NCI-H1417 treated with DMSO at 0.1 percent for 48 hours (cell line): Measurements from ENCODE around the gene ANKRD29.

Experiments used
- DNase-seq: peaks from one replicate; lab custom pipeline; 2025; lab: John Stamatoyannopoulos, UW

Gene ANKRD29

DNA sequence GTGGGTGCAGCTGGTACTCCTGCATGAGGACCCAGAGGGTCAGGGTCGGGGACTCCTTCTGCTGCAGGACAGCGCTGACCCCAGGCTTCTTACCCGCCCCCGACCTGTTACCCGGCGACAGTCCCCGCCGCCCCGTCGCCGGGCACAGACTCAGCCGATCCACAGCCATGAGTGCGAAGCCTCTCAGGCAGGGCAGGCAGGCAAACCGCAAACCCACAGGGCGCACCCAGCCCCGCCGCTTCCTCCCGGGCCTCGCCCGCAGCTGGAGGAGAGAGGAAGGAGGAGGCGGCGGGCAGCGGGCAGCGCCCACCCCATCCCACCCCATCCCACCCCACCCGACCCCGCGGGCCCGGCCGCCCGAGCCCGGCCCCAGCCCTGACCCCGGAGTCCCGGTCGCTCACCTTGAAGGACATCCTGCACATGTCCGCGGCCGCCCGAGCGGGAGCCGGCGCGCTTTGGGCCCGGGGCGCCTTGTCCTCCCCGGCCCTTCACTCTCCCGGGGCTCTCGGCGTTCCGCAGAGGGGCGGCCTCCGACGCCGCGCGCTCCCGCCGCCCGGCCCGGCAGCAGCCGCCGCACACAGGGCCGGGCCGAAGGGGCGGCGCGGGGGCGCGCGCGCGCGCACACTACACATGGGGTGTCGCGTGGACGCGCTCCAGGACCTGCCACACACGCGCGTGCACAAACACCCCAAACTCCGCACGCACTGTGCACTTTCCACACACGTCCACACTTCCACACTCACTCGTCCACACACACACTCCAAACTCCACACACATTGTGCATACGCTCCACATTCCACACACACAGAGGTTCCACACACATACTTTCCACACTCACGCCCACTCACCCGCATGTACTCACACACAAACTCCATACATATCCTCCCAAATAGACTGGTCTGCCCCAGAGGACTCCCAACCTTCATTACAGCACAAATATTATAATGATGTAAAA lies at the start of gene ANKRD29:
Gene ANKRD29, minus strand, starts transcription at position 603 of the 955 bp plus-strand sequence. Its CDS starts 181 bp downstream, at position 422.
- DNase-seq: no peak

GRCh38 chr18:23712445-23712844 lies 49.7 kb upstream of the ANKRD29 start:
- no peak for DNase-seq

DNA sequence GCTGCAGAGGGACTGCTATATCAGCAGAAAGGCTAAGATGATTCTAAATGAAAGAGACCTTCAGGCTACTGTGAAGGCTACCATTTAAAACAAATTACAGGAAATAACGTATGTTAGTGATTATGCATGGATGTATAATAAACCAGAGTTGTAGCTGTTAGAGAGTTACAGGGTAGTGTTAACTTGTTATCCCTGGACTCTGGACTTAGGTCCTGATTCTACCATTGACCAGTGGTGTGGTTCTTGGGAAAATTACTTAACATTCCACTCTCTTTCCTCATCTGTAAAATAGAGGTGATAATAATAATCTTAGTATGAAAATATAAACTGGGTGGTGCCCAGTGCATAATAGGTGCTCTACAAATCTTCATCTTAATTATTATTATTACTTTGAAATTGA lies 48.7 kb upstream of the ANKRD29 start:
- DNase-seq: no peak

GRCh38 chr18:23710946-23711345 lies 48.2 kb upstream of the ANKRD29 start:
- DNase-seq: no peak

- no peak for DNase-seq
Observed at GRCh38 chr18:23710068-23710527, 47.4 kb upstream of the ANKRD29 start.

DNA sequence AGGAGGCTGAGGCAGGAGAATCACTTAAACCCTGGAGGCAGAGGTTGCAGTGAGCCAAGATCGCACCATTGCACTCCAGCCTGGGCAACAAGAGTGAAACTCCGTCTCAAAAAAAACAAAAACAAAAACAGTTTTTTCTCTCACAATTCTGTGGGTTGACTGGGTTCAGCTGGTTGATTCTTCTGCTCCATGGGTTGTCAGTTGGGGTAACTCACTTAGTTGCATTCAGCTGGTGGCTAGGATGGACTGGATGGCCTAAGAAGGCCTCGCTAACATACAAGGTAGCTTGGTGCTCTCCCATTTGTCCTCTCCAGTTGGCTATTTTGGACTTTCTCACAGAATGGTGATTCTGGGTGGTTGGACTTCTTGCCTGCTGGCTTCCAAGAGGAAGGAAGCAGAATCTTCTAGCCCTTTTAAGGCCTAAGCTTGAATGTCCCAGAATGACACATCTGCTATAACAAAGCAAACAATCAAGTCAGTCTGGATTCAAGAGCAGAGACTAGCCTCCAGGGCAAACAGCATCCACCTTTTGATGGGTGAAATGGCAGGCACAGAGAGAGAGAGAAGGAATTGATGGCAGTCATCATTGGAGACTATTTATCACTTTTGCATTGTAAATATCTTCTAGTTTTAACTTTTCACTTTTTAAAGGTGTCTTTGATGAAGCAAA lies 44.4 kb upstream of the ANKRD29 start:
- no peak for DNase-seq

- DNase-seq: no peak
Observed at GRCh38 chr18:23704806-23705205, 42.1 kb upstream of the ANKRD29 start.

- no peak for DNase-seq
Observed at GRCh38 chr18:23703987-23704384, 41.3 kb upstream of the ANKRD29 start.

- no peak for DNase-seq
Observed at GRCh38 chr18:23703057-23703986, 40.6 kb upstream of the ANKRD29 start.

GRCh38 chr18:23702606-23703005 lies 39.9 kb upstream of the ANKRD29 start:
- no peak for DNase-seq

GRCh38 chr18:23701544-23702064 lies 38.9 kb upstream of the ANKRD29 start:
- DNase-seq: no peak

DNA sequence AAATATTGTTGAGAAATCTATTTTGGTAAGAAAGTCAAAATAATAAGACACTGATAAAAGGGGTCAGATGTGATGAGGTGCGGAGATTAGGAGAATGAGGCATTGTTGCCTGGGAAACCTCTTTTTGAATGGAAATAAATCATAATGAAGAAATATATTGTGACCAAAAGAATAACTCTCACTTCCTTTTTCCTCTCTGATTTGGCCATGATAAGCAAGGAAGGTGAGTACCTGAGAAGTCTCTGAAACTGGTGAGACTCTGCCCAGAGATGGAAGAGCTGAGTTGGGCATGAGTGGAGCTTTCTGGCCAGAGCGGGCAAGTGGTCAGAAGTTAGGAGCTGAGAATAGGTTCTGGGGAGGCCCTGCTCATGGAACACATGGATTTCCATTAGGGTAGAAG lies 38.3 kb upstream of the ANKRD29 start:
- DNase-seq: no peak

- DNase-seq: no peak
Observed at GRCh38 chr18:23694637-23695430, 32.1 kb upstream of the ANKRD29 start.

- no peak for DNase-seq
Observed at GRCh38 chr18:23693846-23694245, 31.1 kb upstream of the ANKRD29 start.

GRCh38 chr18:23690505-23691068 lies 27.9 kb upstream of the ANKRD29 start:
- DNase-seq: no peak

- DNase-seq: no peak
Observed at GRCh38 chr18:23689616-23690504, 27.1 kb upstream of the ANKRD29 start.

DNA sequence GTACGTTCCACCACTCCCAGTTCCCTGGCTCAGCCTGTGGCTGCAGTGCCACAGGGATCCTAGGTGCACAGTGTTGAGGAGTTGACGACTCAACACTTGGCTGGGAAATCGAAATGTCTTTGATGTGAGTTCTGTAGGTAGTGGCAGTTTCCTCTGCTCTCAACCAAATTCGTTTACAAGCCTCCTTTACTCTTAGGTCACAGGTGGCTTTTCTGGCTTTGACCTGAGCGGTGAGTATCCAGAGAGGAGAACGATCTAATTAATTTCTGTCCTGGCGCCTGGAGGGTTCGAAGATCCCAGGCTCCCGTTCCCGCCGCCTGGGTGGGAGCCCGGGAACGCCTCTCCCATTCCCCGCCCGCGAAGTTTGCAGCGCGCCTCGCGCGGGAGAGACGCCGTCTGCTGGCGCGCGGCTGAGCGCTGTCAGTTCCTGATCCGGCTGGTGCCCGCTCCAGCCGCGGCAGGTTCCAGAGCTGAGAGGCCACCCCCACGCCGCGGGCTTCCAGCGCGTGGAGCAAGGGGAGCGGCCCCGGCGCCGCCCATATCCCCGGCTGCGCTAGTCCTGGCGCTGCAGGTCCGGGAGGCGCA lies 26.4 kb upstream of the ANKRD29 start, which contains the start of gene LAMA3:
Gene LAMA3, plus strand, starts transcription at position 423 of the 585 bp plus-strand sequence. CDS start 231 bp downstream, outside the sequence.
- no peak for DNase-seq

GRCh38 chr18:23688528-23688927 lies 25.8 kb upstream of the ANKRD29 start:
- no peak for DNase-seq
